ENCODE results near the gene CEL.
"Not testable (repeated sequence)": the region's sequence is repeated elsewhere in the genome, so short reads cannot be mapped to it uniquely, and the experiment has no call there.

Gene CEL

GRCh38 chr9:133061764-133062145 is at the start of gene CEL:
CEL (plus strand) TSS chr9:133061981; CDS start chr9:133062003, 22 bp downstream.
- not testable (repeated sequence) for DNase-seq (ENCODE audit: low read depth in 2 of 2)

GRCh38 chr9:133014696-133015095 is 47.1 kb upstream of the CEL start:
- no peak for DNase-seq (ENCODE audit: low read depth in 2 of 2)

- DNase-seq (ENCODE audit: low read depth in 2 of 2), result no peak
Measured at GRCh38 chr9:133023117-133023890, 38.5 kb upstream of the CEL start.

GRCh38 chr9:133026426-133026825 is 35.4 kb upstream of the CEL start:
- no peak for DNase-seq (ENCODE audit: low read depth in 2 of 2)

GRCh38 chr9:133027134-133027533 is 34.6 kb upstream of the CEL start:
- no peak for DNase-seq (ENCODE audit: low read depth in 2 of 2)

GRCh38 chr9:133028221-133028620 is 33.6 kb upstream of the CEL start:
- no peak for DNase-seq (ENCODE audit: low read depth in 2 of 2)

- no peak for DNase-seq (ENCODE audit: low read depth in 2 of 2)
Measured at GRCh38 chr9:133029994-133030316, 31.8 kb upstream of the CEL start.

GRCh38 chr9:133030317-133031129 is 31.3 kb upstream of the CEL start, which contains the start of gene GTF3C5:
GTF3C5 (plus strand) TSS chr9:133030997; CDS start chr9:133031012, 15 bp downstream.
- peak; percentile 82 to 84 for DNase-seq (ENCODE audit: low read depth in 2 of 2)

GRCh38 chr9:133031130-133031422 is 30.7 kb upstream of the CEL start:
- no peak for DNase-seq (ENCODE audit: low read depth in 2 of 2)

- no peak for DNase-seq (ENCODE audit: low read depth in 2 of 2)
Measured at GRCh38 chr9:133031496-133031911, 30.3 kb upstream of the CEL start.

GRCh38 chr9:133032171-133032570 is 29.6 kb upstream of the CEL start:
- no peak for DNase-seq (ENCODE audit: low read depth in 2 of 2)

GRCh38 chr9:133035669-133036068 is 26.1 kb upstream of the CEL start:
- DNase-seq (ENCODE audit: low read depth in 2 of 2), result no peak

- no peak for DNase-seq (ENCODE audit: low read depth in 2 of 2)
Measured at GRCh38 chr9:133037775-133038515, 23.8 kb upstream of the CEL start.

- DNase-seq (ENCODE audit: low read depth in 2 of 2), result not testable (repeated sequence)
Measured at GRCh38 chr9:133040892-133041479, 20.8 kb upstream of the CEL start.

GRCh38 chr9:133041958-133042357 is 19.8 kb upstream of the CEL start:
- DNase-seq (ENCODE audit: low read depth in 2 of 2), result no peak

GRCh38 chr9:133042676-133043075 is 19.1 kb upstream of the CEL start:
- DNase-seq (ENCODE audit: low read depth in 2 of 2), result no peak

GRCh38 chr9:133043449-133044035 is 18.2 kb upstream of the CEL start:
- no peak for DNase-seq (ENCODE audit: low read depth in 2 of 2)

- no peak for DNase-seq (ENCODE audit: low read depth in 2 of 2)
Measured at GRCh38 chr9:133044125-133044524, 17.7 kb upstream of the CEL start.

- DNase-seq (ENCODE audit: low read depth in 2 of 2), result no peak
Measured at GRCh38 chr9:133044661-133045060, 17.1 kb upstream of the CEL start.

- DNase-seq (ENCODE audit: low read depth in 2 of 2), result no peak
Measured at GRCh38 chr9:133045132-133045531, 16.6 kb upstream of the CEL start.

GRCh38 chr9:133046196-133046899 is 15.4 kb upstream of the CEL start:
- DNase-seq (ENCODE audit: low read depth in 2 of 2), result no peak

All from stimulated activated CD8-positive, alpha-beta memory T cell treated with anti-CD3 and anti-CD28 coated beads, Interleukin-15, amount 100 ng/mL, for 4 hours (primary cell).